Measurements from ENCODE around the gene CCNL2.

GRCh38 chr1:1357871-1358432 lies 41.2 kb downstream of the CCNL2 start:
- no peak for TF ChIP-seq CTCF (IDR thresholded peaks at IDR 0.05 in 4 of 5, conservative IDR thresholded peaks at IDR 0.05 in 1 of 5)
- TF ChIP-seq POLR2A (IDR thresholded peaks at IDR 0.05): no peak
